SK-N-MC (cell line): ENCODE data around the gene ADGB.

Experiments used
- EZH2 ChIP-seq: fragments of 200-600 bp; sonication (generic); IDR thresholded peaks from one replicate; pipeline ENCODE4 v1.6.1; 2017; ENCODE audit warnings: antibody characterized with exemption
- FOXP2 ChIP-seq: optimal IDR thresholded peaks from 2 replicates; pipeline ENCODE3; 2011; ENCODE audit warnings: mild to moderate bottlenecking, moderate library complexity; ENCODE audit not compliant: insufficient read depth; ENCODE audit errors: extremely low read length, control extremely low read depth
- POLR2AphosphoS5 ChIP-seq: IDR thresholded peaks from 2 replicates; pipeline ENCODE4 v1.6.1; 2012; ENCODE audit warnings: mild to moderate bottlenecking, low read depth, low read length, borderline replicate concordance

- no peak for TF ChIP-seq EZH2
- TF ChIP-seq POLR2AphosphoS5: no peak
- no peak for TF ChIP-seq FOXP2
Observed at GRCh38 chr6:146673069-146673468, 74.3 kb downstream of the ADGB start.
